Measurements from ENCODE around the gene MYL7. TPM values are rescaled to one million over a fixed set of nuclear protein-coding genes. Genes with fewer than 3 reads are reported as not detected.

The MYL7 gene
- total RNA-seq, 1 donor from 2014 or later: 1.7 TPM

DNA sequence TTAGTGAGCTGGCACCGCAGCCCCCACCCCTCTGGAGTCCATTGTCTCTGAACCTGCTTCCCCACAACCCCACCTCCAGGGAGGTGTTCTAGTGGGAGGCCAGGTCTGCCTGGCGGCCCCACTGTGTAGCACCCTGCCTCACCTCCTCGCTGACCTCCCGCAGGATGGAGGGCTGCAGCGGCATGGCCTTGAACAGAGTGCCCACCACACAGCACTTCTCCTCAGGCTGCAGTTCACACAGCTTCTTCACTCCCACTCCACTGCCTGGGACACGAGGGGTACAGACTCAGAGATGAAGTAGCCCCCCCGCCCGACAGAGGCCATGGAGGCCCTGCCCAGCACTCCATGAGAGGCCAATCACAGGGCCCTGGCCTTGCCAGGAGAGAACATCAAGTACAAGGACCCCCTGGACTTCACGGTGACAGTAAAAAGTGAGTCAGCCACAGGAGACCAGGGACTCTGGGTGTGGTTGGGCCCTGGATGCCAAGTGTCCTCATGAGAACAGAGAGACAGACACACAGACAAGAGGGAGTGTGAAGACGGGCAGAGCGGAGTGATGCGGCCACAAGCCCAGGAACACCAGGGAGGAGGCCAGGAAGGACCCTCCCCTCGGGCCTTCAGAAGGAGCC, 23.2 kb downstream of the MYL7 start:
- no peaks in the 10 kb centered on the region for H3K27me3 Mint-ChIP-seq
- H3K4me3 Mint-ChIP-seq (ENCODE audit: low read depth): no peak overlapping the region
- peaks cover 13% of the 10 kb centered on the region for H3K36me3 Mint-ChIP-seq (ENCODE audit: insufficient read depth)
- peaks cover 8% of the 10 kb centered on the region for H3K4me1 Mint-ChIP-seq (ENCODE audit: low read depth)
- no peaks in the 10 kb centered on the region for H3K9me3 Mint-ChIP-seq (ENCODE audit: low read depth)
- no peak overlapping the region for H3K27ac Mint-ChIP-seq
- DNase-seq (ENCODE audit: low spot score, unreplicated experiment): no peak
- TF ChIP-seq, protein P1, sequence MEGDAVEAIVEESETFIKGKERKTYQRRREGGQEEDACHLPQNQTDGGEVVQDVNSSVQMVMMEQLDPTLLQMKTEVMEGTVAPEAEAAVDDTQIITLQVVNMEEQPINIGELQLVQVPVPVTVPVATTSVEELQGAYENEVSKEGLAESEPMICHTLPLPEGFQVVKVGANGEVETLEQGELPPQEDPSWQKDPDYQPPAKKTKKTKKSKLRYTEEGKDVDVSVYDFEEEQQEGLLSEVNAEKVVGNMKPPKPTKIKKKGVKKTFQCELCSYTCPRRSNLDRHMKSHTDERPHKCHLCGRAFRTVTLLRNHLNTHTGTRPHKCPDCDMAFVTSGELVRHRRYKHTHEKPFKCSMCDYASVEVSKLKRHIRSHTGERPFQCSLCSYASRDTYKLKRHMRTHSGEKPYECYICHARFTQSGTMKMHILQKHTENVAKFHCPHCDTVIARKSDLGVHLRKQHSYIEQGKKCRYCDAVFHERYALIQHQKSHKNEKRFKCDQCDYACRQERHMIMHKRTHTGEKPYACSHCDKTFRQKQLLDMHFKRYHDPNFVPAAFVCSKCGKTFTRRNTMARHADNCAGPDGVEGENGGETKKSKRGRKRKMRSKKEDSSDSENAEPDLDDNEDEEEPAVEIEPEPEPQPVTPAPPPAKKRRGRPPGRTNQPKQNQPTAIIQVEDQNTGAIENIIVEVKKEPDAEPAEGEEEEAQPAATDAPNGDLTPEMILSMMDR (IDR thresholded peaks at IDR 0.05; ENCODE audit: unreplicated experiment): no peak

DNA sequence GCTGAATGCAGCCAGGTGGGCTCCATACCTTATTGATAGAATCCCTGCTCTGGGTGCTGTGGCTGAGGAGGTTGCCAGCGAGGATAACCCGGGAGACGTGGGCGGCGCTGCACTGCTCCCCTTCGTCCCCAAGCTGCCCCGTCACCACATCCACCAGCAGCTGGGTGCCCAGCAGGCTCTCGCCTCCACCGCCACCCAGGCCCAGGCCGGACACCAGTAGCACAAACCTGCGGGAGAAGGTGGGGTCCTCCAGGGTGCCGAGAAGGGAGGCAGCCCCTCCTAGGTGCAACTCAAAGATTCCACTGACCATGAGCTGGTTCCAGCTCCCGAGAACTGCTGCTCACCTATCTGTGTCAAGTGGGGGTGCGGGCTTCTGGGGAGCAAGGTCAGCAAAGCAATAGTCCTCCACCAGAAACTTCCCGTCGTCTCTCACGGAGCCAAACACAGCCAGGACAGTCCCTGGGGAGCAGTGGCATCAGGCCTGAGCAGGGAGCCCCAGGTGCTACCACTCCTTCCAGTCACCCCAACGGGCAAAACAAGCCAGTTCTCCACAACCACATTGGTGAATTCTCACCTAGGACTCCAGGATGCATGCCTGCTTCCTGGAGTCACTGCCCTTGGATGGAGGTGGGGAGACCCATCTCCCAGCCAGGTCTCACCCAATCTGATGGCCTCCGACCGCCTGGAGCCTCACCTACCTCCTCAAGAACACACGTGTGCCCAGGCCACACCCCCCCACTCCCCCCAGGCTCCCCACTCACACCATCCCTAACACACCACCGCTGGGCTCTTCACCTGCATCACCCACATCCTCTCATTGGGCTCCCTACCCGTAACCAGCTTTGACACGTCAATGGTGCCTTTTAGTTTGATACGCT, 24.1 kb downstream of the MYL7 start:
- Mint-ChIP-seq H3K27ac (no peak overlapping the region), H3K9me3 (ENCODE audit: low read depth) (no peaks in the 10 kb centered on the region), H3K4me3 (ENCODE audit: low read depth) (no peak overlapping the region), H3K36me3 (ENCODE audit: insufficient read depth) (peaks cover 13% of the 10 kb centered on the region), H3K27me3 (no peaks in the 10 kb centered on the region), H3K4me1 (ENCODE audit: low read depth) (peaks cover under 1% of the 10 kb centered on the region)
- TF ChIP-seq, protein P1 (IDR thresholded peaks at IDR 0.05; ENCODE audit: unreplicated experiment): no peak
- no peak for DNase-seq (ENCODE audit: low spot score, unreplicated experiment)

DNA sequence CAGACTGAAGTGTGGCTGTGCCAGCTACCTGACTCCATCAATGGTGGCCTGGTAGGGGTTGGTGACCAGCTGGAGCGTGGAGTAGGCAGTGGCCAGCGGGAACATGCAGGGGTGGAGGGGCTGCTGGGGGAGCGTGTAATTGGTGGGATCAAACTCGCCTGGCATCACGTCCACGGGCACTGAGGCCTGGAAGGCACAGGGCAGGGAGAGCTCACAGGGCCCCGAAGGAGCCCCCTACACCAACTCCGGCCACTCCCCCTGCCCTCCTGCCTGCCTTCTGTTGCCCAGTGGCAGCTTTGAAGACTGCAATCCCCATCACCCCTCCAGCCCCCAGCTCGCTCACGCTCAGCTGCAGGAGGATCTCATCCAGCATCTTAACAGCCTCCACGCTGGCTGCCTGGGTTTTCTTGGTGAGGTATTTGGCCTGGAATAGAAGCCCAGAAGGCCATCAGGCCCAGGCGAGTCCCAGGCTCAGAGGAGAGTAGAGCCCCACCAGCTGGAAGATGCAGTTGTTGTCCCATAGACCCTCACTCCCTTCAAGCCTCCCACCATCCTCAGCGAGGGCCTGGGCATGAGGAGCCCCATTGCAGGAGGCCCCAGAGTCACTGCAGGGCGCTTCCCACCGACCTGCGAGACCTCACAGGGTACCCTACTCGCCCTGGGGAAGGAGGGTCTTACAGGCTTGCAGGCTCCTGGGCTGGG, 24.9 kb downstream of the MYL7 start:
- Mint-ChIP-seq H3K4me1 (ENCODE audit: low read depth) (no peaks in the 10 kb centered on the region), H3K9me3 (ENCODE audit: low read depth) (no peaks in the 10 kb centered on the region), H3K27ac (no peak overlapping the region), H3K27me3 (no peaks in the 10 kb centered on the region), H3K36me3 (ENCODE audit: insufficient read depth) (peaks cover 13% of the 10 kb centered on the region), H3K4me3 (ENCODE audit: low read depth) (no peak overlapping the region)
- no peak for DNase-seq (ENCODE audit: low spot score, unreplicated experiment)
- TF ChIP-seq, protein P1 (IDR thresholded peaks at IDR 0.05; ENCODE audit: unreplicated experiment): no peak

DNA sequence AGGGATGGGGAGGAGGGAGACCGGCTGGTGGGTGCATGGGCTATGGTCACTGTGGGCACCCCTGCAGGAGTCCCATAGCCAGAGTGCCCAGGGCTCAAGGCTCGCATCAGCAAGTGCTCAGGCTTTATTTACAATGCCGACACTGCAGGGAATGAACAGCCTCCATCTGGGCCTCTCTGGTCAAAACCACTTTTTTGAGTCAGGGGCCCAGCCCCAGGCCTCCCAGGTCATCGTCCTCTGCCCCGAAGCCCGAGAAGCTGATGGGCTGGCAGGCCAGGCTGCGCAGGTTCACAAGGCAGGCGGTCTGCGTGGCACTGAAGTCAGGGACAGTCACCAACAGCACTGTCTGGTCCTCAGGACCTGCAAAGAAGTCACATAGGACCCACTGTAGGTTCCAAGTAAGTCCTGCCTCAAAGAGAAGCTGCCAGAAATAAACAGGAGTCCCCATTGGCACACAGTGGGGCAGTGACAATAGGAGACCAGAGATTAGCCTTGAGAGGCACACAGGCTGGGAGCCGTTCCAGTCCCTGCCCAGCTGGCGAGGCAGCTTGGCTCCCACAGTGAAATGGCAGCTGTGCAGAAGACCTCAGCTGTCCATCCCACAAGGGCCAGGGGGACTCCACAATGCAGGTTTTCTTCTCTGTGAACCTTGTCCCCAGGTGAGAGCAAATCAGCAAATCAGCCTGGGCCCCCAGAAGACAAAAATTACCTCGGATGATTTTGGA, 26.4 kb downstream of the MYL7 start:
- TF ChIP-seq, protein P1 (IDR thresholded peaks at IDR 0.05; ENCODE audit: unreplicated experiment): no peak
- H3K36me3 Mint-ChIP-seq (ENCODE audit: insufficient read depth): peaks cover 8% of the 10 kb centered on the region
- no peak for DNase-seq (ENCODE audit: low spot score, unreplicated experiment)
- H3K4me1 Mint-ChIP-seq (ENCODE audit: low read depth): no peaks in the 10 kb centered on the region
- H3K27me3 Mint-ChIP-seq: no peaks in the 10 kb centered on the region
- H3K27ac Mint-ChIP-seq: no peak overlapping the region
- no peak overlapping the region for H3K4me3 Mint-ChIP-seq (ENCODE audit: low read depth)
- H3K9me3 Mint-ChIP-seq (ENCODE audit: low read depth): no peaks in the 10 kb centered on the region

All from progenitor cell of endocrine pancreas (in vitro differentiated cells).